ENCODE measurements around the gene RGMA. TPM values are rescaled to one million over a fixed set of nuclear protein-coding genes. Genes with fewer than 3 reads are reported as not detected.
A peak's percentile ranks its signal among the peaks of the same experiment; 100 is the strongest.

The RGMA gene
- total and polyA plus RNA-seq, 2 experiments from 2014 or later = 34.2 to 36.5 TPM

DNA sequence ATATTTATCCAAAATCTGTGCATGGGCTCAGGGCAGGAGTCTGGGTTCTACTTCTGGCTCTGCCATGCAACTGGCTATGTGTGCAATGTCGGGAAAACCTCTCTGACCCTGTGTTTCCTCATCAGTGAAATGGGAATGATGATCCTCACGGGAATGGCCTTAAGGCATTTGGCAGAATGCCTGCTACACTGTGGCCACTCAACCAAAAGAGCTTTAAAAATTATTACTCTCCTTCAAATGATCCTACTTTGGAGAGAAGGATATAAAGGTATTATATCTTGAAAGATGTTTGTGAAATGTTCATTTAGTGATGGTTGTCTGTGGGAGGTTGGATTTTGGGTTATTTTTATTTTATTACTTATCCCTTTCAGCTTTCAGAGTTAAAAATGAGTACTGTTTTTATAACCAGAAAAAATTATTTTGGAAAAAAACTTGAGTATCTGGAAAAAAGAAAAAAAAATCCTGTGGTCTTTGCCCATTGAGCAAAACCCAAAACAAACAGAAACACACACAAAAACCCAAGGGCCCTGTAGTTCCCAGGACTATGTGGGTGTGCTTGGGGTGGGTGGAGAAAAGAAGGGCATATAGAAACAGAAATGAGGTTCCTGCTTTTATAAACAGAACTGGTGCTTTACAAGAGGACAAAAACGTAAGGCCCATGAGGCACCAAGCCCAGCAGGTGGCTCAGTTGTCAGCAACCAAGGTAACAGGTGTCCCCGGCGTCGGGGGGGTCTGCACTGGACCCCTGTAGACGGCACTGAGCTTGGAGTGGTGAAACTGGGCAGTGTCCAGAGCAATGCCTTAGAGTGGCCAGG, 22.0 kb downstream of the RGMA start:
- peaks cover 94% of the 10 kb centered on the region for H3K79me2 ChIP-seq (replicated peaks; ENCODE audit: insufficient read depth)
- Mint-ChIP-seq H3K4me1 (peaks cover 86% of the 10 kb centered on the region), H3K36me3 (ENCODE audit: low read depth) (peaks cover 64% of the 10 kb centered on the region)

More for the DNA sequence above, 22.0 kb downstream of the RGMA start:
- Histone ChIP-seq H2AFZ (no peak overlapping the region), H4K20me1 (replicated peaks; ENCODE audit: insufficient read depth) (peaks cover 39% of the 10 kb centered on the region), H3K4me3 (no peak overlapping the region), H3K36me3 (ENCODE audit: insufficient read depth) (0 out of 2 replicates have a peak, but pooled peaks cover 6% of the 10 kb centered on the region), H3K4me2 (no peak overlapping the region), H3K27me3 (ENCODE audit: insufficient read depth) (no peaks in the 10 kb centered on the region), H3K27ac (ENCODE audit: low read depth) (no peak overlapping the region), H3K4me1 (ENCODE audit: insufficient read depth) (peaks cover 68% of the 10 kb centered on the region), H3F3A (replicated peaks; ENCODE audit: low read depth) (peaks cover 9% of the 10 kb centered on the region), H3K9me2 (ENCODE audit: insufficient read depth) (no peaks in the 10 kb centered on the region)
- TF ChIP-seq ZNF114 (CRISPR knock-in tag; IDR thresholded peaks at IDR 0.05) (no peak), ZNF331 (CRISPR knock-in tag; IDR thresholded peaks at IDR 0.05; ENCODE audit: low read depth) (no peak), NANOG (IDR thresholded peaks at IDR 0.05; ENCODE audit: borderline replicate concordance) (no peak), EZH2phosphoT487 (IDR thresholded peaks at IDR 0.05; ENCODE audit: unreplicated experiment) (no peak), EZH2 (IDR thresholded peaks at IDR 0.05; ENCODE audit: low read depth, unreplicated experiment) (no peak), JUNB (IDR thresholded peaks at IDR 0.05; ENCODE audit: unreplicated experiment) (no peak), ZNF462 (CRISPR knock-in tag; IDR thresholded peaks at IDR 0.05) (no peak), CREB1 (CRISPR knock-in tag; IDR thresholded peaks at IDR 0.05; ENCODE audit: low read depth) (no peak), ETS1 (IDR thresholded peaks at IDR 0.05) (no peak), POLR2AphosphoS5 (IDR thresholded peaks at IDR 0.05; ENCODE audit: low read depth) (no peak), STAT1 (IDR thresholded peaks at IDR 0.05; ENCODE audit: unreplicated experiment) (no peak)
- TF ChIP-seq, protein P1, sequence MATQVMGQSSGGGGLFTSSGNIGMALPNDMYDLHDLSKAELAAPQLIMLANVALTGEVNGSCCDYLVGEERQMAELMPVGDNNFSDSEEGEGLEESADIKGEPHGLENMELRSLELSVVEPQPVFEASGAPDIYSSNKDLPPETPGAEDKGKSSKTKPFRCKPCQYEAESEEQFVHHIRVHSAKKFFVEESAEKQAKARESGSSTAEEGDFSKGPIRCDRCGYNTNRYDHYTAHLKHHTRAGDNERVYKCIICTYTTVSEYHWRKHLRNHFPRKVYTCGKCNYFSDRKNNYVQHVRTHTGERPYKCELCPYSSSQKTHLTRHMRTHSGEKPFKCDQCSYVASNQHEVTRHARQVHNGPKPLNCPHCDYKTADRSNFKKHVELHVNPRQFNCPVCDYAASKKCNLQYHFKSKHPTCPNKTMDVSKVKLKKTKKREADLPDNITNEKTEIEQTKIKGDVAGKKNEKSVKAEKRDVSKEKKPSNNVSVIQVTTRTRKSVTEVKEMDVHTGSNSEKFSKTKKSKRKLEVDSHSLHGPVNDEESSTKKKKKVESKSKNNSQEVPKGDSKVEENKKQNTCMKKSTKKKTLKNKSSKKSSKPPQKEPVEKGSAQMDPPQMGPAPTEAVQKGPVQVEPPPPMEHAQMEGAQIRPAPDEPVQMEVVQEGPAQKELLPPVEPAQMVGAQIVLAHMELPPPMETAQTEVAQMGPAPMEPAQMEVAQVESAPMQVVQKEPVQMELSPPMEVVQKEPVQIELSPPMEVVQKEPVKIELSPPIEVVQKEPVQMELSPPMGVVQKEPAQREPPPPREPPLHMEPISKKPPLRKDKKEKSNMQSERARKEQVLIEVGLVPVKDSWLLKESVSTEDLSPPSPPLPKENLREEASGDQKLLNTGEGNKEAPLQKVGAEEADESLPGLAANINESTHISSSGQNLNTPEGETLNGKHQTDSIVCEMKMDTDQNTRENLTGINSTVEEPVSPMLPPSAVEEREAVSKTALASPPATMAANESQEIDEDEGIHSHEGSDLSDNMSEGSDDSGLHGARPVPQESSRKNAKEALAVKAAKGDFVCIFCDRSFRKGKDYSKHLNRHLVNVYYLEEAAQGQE (IDR thresholded peaks at IDR 0.05; ENCODE audit: unreplicated experiment) = no peak
- TF ChIP-seq, protein P2, sequence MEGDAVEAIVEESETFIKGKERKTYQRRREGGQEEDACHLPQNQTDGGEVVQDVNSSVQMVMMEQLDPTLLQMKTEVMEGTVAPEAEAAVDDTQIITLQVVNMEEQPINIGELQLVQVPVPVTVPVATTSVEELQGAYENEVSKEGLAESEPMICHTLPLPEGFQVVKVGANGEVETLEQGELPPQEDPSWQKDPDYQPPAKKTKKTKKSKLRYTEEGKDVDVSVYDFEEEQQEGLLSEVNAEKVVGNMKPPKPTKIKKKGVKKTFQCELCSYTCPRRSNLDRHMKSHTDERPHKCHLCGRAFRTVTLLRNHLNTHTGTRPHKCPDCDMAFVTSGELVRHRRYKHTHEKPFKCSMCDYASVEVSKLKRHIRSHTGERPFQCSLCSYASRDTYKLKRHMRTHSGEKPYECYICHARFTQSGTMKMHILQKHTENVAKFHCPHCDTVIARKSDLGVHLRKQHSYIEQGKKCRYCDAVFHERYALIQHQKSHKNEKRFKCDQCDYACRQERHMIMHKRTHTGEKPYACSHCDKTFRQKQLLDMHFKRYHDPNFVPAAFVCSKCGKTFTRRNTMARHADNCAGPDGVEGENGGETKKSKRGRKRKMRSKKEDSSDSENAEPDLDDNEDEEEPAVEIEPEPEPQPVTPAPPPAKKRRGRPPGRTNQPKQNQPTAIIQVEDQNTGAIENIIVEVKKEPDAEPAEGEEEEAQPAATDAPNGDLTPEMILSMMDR (conservative IDR thresholded peaks at IDR 0.05; ENCODE audit: low read depth in 2 of 2) = no peak
- ATAC-seq = no peak
- Mint-ChIP-seq H3K4me3 (no peak overlapping the region; the same call in 2 of the 3 replicates), H3K27ac (0 out of 2 replicates have a peak overlapping the region, but pooled peaks have one; percentile 51), H3K27me3 (ENCODE audit: insufficient read depth, low read depth, poor library complexity) (peaks cover 16% of the 10 kb centered on the region), H3K9me3 (no peaks in the 10 kb centered on the region)
- DNase-seq (ENCODE audit: low spot score) = no peak

Data from GM23338 (cell line).